Measurements from ENCODE around the gene R3HCC1L.

- TF ChIP-seq POLR2A (IDR thresholded peaks at IDR 0.05; ENCODE audit: low read depth, low read length) (no peak), CTCF (conservative IDR thresholded peaks at IDR 0.05; ENCODE audit: low read depth, low read length) (no peak)
These were observed 119.9 kb downstream of the R3HCC1L start for GRCh38 chr10:98254234-98254974.
